Endothelial cell of hepatic sinusoid (primary cell): Measurements from ENCODE around the gene ATG2A.

Source experiments
- in situ Hi-C: cut with HindIII; loops from 2 replicates; pipeline ENCODE4 v1.10.0; 2017; ENCODE audit warnings: low sequenced_read_pairs

ATG2A gene

DNA sequence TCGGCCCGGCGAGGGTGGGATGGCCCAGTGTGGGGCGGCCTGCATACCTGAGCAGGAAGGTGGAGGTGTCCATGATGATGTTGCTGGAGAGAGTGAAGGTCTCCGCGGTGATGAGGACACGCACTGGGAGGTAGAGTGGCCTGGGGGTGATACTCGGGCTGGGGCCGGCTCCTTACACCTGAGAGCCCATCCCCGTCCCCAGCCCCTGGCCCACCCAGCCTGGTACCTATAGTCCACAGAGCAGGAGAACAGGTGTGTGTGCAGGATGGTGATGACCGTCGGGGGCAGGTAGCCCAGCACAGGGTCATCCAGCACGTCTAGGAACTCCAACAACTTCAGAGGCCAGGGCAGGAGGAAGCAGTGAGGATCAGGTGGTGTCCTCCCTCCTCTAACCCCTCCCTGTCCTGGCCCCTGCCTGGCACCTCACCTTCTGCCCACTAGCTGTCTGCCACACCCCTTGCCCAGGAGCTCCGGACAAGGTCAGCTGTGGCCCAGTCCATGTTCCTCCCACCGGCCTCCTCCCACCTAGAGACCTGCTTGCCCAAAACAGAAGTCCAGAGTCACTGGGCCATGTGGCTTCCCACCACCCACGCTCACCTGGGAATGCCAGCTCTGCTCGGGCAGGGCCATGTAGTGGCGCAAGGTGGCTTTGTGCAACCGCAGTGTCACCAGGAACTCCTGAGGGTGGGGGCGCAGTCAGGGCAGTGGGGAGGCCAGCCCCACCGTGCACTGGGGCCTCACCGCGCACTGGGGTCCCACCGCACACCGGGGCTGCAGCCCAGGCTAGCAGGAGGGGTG lies 11.3 kb downstream of the ATG2A start:
- in situ Hi-C loops = no loop called here

DNA sequence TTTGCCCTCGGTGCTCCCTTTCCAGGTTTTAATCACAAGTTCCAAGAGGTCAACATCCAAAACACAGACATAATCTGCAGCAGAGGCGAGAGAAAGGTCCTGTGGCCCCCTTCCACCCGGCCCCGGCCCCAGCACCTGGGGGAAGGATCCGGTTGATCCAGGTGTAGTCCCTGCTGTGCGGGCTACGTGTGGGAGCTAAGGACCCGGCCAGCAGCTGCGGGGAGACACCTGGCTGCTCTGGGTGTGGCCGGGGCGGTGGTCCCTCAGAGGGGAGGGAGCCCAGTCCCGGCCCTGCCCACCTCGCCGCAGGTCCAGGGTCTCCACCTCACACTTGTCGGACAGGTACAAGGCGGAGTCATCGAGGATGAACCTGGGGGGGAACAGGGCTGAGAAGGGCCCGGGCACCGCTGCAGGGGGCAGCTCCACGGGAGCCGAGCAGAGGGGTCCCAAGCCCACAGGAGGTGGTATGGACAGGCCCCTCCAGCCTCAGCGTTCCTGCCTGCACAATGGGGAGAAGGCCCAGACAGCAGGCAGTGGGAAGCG lies 13.6 kb downstream of the ATG2A start:
- in situ Hi-C loops = no loop called here

DNA sequence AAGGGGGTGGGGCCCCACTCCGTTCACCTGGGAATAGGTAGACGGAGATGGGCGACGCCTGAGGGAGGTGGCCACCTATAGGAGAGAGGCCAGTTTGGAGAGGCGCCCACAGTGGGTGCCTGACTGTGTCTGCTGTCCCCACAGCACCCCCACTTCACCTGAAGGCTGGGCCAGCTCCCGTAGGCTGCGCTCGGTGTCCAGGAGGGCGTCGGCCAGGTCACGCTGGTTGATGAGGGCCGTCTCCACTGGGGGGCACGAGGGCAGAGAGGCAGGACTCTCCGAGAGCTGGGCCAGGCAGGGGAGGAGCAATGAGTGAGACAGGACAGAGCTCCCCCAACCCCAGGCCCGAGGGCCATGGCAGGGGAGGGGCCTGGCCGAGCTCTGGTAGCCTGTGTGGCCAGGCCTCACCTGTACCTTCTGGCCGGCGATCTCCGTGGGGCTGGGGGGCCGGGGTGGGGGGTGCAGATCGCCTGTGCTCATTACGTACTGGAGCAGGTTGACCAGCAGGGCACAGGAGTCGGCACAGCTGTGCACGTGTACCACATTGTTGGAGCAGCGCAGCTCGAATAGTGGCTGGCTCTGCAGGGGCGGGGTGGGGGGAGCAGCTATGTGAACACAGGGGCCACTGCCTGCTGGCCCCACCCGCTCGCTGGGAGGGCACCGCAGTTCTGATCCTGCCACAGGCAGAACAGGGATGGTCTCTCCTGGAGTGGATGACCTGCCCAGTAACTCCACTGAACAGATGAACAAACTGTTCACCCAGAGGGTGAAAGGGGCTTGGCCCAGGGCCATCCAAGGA lies 14.7 kb downstream of the ATG2A start:
- in situ Hi-C loops = no loop called here

DNA sequence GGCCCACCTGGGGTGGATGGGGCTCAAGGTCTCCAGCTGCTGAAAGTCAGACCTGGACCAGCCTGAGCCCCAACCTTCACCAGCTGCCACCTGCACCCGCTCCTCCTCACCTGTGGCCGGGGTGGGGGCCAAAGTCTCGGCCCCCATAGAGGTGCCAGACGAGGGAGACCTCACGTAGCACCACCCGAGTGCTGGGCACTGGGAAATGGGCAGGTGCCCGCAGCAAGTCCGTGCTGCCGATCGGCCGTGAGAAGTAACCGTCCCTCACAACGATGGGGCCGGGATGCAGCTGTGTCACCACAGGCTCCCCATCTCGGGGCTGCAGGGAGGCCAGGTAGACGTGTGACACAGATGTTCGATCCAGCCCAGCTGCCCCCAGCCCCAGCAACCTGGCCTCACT lies 16.2 kb downstream of the ATG2A start:
- in situ Hi-C loops = no loop called here

DNA sequence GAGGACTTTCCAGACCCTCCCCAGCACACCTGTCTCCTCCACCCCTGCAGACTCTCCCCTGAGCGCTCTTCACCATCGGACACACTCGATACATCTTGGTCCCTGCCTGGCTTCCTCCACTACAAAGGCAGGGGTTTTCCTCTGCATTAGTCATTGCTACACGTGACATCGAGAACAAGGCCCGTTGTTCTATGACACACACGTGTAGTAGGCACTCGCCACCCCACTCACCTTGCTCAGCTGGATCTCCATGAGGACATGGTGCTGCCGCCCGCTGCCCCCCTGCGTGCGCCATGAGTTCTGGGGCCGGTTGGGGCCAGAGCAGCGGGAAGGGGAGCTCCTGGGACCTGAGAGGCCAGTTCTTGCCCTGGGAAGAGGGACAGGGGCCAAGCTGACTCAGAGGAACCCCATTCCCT lies 16.7 kb downstream of the ATG2A start:
- in situ Hi-C loops = no loop called here

DNA sequence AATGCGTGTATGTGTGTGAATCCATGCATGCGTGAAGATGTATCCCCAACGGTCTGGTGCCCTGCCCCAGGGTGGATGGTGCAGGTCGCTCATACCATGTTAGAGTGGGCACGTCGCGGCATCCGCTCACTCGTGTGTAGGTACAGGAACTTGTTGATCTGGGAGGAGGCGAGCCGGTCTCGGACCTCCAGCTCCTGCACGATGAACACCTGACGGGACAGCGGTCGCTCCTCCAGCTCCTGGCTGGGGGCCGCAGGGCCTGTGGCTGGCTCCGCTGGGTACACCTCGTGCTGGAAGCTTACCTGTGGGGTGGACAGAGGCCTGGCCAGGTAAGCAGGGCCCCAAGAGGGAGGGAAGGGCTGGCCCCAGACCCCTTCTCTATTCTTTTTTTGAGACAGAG lies 18.5 kb downstream of the ATG2A start:
- in situ Hi-C loops = no loop called here

DNA sequence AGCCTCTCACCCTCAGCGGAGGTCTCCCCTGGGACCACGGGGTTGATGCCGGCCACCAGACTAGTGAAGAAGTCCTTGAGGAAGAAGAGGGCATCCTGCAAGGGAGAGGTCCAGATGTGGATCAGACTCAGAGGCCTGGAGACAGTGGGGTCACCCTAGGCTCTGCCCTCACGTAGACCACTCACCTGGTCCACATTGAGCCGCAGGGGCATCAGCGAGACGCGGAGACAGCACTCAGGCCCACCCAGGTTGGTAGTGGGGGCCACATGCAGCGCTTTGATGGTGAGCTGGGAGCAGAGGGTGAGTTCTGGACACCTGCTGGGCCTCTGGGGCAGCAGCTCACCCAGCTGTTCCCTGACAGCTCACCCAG lies 18.9 kb downstream of the ATG2A start:
- in situ Hi-C loops = no loop called here

DNA sequence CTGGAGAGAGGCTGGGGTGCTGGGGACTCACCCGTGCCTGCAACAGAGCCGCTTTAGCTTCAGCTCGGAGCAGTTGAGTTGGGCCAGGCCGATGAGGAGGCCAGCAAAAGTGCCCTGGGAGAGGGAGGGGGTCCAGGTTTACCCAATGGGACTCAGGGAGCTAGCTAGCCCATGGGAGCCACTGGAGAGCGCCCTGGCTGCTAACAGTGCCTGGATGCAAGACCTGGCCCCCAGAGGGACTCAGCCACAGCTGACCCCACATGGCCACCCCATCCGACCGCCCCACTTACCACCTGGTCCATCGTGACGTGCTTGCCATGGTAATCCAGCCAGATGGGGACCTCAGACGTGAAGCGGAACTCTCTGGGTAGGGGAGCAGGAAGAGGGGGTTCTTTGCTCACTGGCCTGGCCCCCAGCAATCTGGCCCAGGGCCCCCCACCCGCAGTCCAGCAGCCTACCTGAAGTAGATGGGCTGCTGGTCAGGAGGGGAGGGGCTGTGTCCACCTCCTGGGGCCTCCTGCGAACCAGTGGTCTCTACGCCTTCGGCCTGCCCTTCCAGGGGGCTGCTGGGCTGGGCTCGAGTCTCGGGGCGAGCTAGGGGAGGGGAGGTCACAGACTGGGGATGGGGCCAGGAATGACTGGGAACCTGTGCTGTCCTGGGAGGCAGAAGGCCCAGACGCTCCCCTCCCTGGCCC lies 19.5 kb downstream of the ATG2A start:
- in situ Hi-C loops = no loop called here

DNA sequence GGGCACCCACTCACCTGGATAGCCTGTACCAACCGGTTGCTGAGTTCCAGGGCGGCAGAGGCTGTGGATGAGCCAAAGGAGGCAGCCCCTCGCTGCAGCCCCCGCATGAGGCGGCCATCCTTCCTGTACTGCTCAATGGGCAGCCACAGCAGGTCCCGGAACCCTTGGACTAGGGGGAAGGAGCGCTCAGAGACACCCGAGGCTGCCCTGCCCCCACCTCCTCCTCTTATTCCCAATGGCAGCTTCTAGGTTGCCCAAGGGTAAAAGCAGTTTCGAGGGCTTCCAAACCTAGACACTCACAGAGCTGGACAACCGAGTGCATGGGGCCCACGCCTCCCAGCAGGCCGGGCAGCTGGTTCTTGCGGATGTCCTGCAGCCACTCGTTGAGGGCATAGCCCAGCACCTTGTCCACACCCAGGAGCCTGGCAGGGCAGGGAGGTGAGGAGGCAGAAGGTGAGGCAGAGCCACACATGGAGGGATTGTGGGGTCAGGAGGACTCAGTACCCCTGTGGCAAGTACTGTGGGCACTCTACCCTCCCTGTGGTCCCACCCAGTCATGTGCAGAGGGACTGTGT lies 20.5 kb downstream of the ATG2A start:
- in situ Hi-C loops = no loop called here

DNA sequence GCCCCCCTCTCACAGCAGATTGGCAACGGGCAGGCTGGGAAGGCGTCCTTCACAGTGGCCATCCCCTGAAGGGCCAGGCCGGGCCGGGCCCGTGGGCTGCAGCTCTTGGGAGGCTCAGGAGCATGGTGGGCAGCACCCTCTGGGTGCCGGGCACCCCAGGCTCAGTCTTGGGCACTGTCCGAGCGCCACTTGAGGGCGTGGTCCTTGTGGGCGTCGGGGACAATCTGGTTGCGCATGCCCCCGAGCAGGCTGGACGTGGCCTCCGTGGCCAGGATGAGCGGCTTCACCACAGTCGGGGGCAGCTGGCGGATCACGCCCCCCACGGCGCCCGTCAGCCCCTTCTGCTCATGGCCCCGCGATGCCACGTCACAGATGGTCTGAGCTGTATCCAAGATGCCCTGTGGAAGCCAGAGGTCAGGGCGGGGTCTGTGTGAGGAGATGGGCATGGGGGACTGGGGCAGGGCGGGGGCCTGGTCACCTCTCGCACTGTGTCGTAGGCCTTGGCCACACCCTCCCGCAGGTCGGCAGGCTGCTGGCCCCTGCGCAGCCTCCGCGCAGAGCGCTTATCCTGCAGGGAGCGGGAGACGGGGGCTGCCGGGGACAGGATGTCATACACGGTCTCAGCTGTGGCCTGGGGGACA lies 22.1 kb downstream of the ATG2A start:
- in situ Hi-C loops = loop anchor here (5.0 kb wide), 3 partner anchors 37 to 103 kb away; no protein-coding TSS in a partner anchor

DNA sequence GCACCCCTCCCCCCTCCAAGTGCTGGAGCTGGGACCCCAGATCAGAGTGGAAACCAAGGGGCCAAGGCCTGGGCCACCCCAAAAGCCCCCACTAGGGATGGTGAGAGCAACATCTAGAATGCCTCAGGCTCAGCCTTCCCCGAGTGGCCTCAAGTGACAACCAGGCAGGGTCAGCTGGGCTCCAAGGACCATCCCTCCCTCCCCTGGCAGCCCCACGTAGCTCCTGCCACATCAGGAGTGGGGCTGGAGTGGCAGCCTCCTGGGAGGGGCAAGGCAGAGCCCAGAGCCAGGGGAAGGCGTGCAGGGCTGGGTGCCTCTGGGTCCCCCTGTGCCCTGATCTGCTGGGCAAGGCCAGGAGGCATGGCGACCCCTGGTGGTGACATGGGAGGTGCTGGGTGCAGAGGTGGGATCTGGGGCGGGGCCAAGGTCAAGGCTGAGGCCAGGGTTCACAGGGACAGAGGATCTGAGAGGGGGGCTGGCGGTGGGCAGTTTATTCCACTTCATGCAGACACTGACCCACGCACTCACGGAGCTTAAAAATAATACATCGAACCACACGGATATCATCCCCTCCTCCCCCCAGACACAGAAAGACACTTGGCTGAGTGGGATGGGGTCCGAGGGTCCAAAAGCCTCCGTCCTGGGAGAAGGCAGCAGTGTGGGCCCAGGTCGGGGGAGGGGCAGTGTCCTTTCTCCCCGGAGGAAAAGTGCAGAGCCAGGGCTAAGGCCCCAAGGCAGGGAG lies 22.8 kb downstream of the ATG2A start:
- in situ Hi-C loops = loop anchor here (5.0 kb wide), 3 partner anchors 38 to 102 kb away; no protein-coding TSS in a partner anchor

DNA sequence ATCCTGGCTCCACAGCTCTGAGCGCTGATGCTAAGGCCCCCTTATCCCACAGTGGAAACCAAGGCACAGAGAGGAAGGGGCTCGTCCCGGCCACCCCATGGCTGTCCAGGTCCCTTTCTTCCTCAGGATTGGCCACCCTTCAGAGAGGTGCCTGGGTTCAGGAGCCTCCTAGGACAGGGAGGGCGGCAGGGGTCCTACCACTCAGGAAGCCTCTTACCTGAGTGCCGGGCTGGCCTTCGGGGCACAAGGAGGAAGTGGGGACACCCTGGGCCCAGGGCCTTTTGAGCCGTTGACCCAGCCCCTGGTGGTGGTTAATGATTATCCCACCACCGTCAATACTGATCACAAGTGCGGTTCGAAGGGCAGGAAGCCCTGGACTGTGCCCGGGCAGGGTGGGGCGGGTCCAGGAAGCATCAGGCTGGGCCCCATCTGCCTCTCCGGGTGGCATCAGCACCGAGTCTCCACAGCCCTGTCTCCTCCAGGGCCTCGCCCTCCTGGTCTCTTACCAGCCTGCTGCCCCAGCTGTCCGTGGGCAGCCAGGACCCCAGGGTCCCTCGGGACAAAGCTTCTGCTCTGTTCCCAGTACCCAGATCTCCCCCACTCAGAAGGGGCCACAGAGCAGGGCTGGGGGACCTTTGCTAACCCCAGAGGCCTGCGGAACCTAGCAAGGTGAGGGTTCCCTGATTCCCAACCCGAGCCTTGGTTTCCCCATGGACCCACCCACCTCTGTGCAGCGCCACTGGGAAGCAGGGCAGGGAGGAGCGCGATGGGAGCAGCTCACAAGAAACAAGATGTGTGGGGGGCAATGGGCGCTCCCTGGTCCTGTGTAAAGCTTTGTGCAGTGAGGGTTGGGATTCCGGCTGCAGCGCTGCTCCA lies 23.6 kb downstream of the ATG2A start:
- in situ Hi-C loops = loop anchor here (5.0 kb wide), 3 partner anchors 39 to 101 kb away; no protein-coding TSS in a partner anchor

DNA sequence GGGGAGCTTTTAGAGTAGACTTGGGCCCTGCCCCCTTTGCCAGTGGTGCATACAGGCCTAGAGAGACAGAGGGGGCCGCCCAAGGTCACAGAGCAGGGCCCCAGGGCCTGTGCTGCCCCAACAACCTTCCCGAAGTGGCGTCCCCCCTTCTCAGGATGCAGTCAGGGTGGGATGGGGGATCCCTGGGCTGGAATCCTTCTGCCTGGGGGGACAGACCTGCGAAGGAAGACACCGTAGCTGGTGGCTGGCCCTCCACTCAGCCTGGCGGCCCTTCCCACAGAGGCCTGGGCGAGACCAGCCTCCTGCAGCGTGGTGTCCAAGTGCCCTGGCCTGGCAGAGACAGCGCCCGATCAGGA lies 24.2 kb downstream of the ATG2A start:
- in situ Hi-C loops = loop anchor here (5.0 kb wide), 3 partner anchors 39 to 101 kb away; no protein-coding TSS in a partner anchor

DNA sequence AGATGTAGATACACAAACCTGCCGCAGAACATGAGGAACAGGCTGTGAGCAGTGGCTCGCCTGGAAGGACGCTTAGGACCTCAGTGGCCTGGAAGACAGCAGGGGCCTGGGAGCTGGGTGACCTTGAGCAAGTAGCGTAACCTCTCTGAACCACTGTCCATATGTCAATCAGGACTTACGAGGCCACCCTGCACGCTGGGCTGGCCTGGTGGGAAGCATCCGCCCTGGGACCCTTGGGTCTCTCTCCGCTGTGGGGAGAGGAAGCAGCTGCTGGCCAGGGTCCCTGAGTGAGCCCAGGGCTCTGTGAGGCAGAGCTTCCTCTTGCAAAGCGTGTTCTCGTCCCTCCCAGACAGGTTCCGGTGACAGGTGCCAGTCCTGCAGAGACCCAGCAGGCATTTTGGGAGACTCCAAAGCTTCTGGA lies 24.6 kb downstream of the ATG2A start:
- in situ Hi-C loops = loop anchor here (5.0 kb wide), 3 partner anchors 40 to 100 kb away; no protein-coding TSS in a partner anchor

DNA sequence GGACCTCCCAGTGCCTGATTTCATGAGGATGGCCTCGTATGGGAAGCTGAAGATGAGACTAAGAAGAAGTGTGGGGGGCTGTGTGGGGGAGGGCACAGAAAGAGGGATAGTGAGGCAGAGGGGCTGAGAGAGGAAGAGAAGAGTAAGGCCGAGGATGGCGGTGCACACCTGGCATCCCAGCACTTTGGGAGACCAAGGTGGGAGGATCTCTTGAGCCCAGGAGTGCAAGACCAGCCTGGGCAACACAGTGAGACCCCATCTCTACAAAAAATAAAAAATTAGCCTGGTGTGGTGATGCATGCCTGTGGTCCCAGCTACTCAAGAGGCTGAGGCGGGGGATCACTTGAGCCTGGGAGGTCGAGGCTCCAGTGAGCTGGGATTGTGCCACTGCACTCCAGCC lies 25.1 kb downstream of the ATG2A start:
- in situ Hi-C loops = loop anchor here (5.0 kb wide), 3 partner anchors 40 to 100 kb away; no protein-coding TSS in a partner anchor

DNA sequence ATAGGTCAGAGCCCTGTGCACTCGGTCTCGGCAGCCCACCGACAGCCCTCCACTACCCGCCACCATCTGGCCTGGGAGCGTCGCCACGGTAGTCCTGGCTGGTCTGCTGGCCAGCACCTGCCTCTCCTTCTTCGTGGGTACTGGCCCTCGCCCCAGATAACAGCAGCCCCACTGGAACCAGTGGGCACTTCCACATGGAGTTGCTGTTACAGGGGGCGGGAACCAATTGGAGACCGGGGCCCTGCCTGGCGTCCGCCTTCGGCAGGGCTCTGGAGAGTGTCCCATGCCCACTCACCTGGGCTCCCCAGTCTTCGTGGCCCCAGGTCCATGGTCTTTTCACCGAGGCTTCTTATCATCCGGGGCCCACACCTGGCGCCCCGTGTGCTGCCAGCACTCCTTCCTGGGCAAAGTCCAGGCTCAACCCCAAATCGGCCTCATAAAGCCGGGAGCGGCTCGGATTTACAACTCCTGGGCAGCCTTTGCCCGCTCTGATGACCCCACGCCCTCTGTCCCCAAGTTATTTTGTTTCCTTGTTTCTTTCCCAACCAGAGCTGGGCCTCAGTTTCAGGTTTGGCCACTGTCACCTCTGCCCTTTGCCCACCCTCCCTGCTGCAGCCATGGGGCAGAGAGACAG lies 25.7 kb downstream of the ATG2A start:
- in situ Hi-C loops = loop anchor here (5.0 kb wide), 3 partner anchors 41 to 99 kb away; no protein-coding TSS in a partner anchor

DNA sequence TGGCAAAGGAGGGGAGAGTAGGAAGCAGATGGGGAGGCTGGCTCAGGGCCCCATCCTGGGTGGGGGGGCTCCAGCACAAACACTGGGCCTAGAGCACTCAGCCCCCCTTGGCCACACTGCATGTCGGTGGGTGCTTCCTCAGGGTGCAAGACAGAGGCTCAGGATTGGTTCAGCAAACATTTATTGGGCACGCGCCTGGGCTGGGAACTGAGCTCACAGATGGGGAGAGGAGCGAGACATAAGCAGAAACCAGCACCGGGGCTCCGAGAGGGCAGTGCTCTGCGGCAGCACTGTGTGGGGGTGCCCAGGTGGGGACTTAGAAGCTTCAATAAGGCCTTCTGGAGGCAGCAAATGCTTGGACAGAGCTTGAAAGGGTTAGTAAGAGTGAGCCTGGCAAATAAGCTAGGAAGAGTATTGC lies 26.5 kb downstream of the ATG2A start:
- in situ Hi-C loops = loop anchor here (5.0 kb wide), 3 partner anchors 42 to 98 kb away; no protein-coding TSS in a partner anchor
